Stimulated activated CD4-positive, alpha-beta T cell treated with anti-CD3 and anti-CD28 coated beads, Interleukin-2, amount 100 ng/mL, for 48 hours (primary cell): ENCODE measurements around the gene RANBP10.

Experiments
- DNase-seq, 2 donors: peaks; one replicate each; pipeline ENCODE4 v3.0.0-alpha.2; 2020

Gene RANBP10

GRCh38 chr16:67673712-67674580 lies 132.4 kb downstream of the RANBP10 start:
- no peak for DNase-seq
